ENCODE results near the gene PRPF38B. TPM values are rescaled to one million over a fixed set of nuclear protein-coding genes. Genes with fewer than 3 reads are reported as not detected.

PRPF38B gene
- polyA plus RNA-seq, 2 of the 4 experiments (the other 2 are of a cell fraction) = 38.8 to 41.6 TPM

- H3K27ac ChIP-seq = no peak overlapping the region
- ChIA-PET POLR2A (interaction anchor here (1.9 kb wide), 1 partner anchor 26 kb away, joined by 6 read pairs; the partner anchor contains the start of gene PRPF38B), CTCF (no interaction called here)
- FAIRE-seq = no peak
- H3K4me3 ChIP-seq = no peak overlapping the region
- H3K4me2 ChIP-seq = no peak overlapping the region
- no peaks in the 10 kb centered on the region for H3K9me3 ChIP-seq
- no peak for TF ChIP-seq RNF2 (IDR thresholded peaks at IDR 0.05; ENCODE audit: borderline replicate concordance, low read depth)
- DNase-seq (ENCODE audit: low read depth in 1 of 2, low spot score in 1 of 2) = no peak
- H3K4me1 ChIP-seq = peaks cover 19% of the 10 kb centered on the region
- WGBS (ENCODE audit: missing lambda C conversion rate) = 85% methylated on average over 8 of the region's 9 CpGs
- ATAC-seq = no peak
Observed at GRCh38 chr1:108717774-108718316, 25.7 kb downstream of the PRPF38B start.

DNA sequence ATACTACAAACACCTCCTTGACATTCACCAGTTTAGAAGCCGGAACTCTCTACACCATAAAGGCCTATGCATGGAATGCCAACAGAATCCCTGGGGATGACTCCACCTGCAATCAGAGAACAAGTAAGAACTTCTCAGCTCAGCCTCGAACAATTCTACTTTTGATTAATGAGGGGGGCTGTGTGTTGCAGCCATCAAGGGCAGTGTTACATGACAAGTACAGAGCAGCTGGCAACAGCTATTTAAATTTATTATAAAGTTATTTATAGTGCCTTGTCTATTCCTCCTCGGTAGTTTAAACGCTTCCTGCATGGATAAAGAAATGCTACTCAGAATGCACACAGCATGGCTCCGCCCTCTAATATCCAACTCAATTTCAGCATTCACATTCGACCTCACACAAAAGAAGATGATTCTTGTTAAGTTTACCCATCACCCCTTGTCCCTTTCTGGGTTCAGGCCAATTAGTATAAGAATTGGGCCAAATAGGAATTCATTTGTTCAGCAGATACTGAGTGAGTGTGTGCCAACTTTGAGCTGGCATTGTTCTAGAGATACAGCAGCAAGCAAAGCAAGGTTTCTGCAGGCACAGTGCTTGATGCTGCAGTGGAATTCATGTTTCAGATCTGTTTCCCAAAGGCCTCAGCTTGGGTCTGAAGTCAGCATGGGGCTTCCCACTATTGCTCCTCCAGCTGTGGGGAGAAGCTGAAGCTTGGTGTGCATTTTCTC is 27.0 kb downstream of the PRPF38B start:
- peak overlapping the region; percentile 50 for H3K4me2 ChIP-seq

GRCh38 chr1:108719656-108720435 is 27.7 kb downstream of the PRPF38B start:
- POLR2A ChIA-PET = interaction anchor here (0.6 to 1.0 kb wide), 3 partner anchors 26 to 120 kb away, joined by 3 to 4 read pairs (median 3); partner anchors contain the start of gene PRPF38B
- Histone ChIP-seq H3K27ac (peak overlapping the region; percentile 40 to 75; a peak in 5 of 6 replicates), H3K4me3 (no peak overlapping the region), H3K9me3 (no peaks in the 10 kb centered on the region), H3K4me2 (peak overlapping the region; percentile 50), H3K4me1 (peaks cover 19% of the 10 kb centered on the region)
- CTCF ChIA-PET = interaction anchor here (1.2 to 1.3 kb wide), 2 partner anchors 11 to 77 kb away, joined by 3 to 5 read pairs; no protein-coding TSS in a partner anchor
- DNase-seq (ENCODE audit: low read depth in 1 of 2, low spot score in 1 of 2) = peak; percentile 59 to 68
- FAIRE-seq = no peak
- WGBS (ENCODE audit: missing lambda C conversion rate) = 33% methylated on average over 8 of the region's 8 CpGs
- ATAC-seq = peak; percentile 97 to 98
- TF ChIP-seq ZSCAN20 (CRISPR knock-in tag; IDR thresholded peaks at IDR 0.05) (no peak), PBX3 (IDR thresholded peaks at IDR 0.05) (no peak), MAFK (IDR thresholded peaks at IDR 0.05; ENCODE audit: partially characterized antibody) (peak; percentile 95), EP300 (IDR thresholded peaks at IDR 0.05) (no peak), HEYL (CRISPR knock-in tag; IDR thresholded peaks at IDR 0.05) (no peak), SMC3 (IDR thresholded peaks at IDR 0.05) (no peak), FOSL2 (IDR thresholded peaks at IDR 0.05) (peak; percentile 42; the same call in 1 of the 2 replicates), FOSL2 (CRISPR knock-in tag; IDR thresholded peaks at IDR 0.05) (peak; percentile 72), HOXB5 (CRISPR knock-in tag; IDR thresholded peaks at IDR 0.05) (no peak), MYC (IDR thresholded peaks at IDR 0.05; ENCODE audit: borderline replicate concordance, low read length) (no peak), PHF8 (IDR thresholded peaks at IDR 0.05; ENCODE audit: borderline replicate concordance, low read depth) (no peak), NR3C1 (IDR thresholded peaks at IDR 0.05) (no peak)
- TF ChIP-seq, protein P1, sequence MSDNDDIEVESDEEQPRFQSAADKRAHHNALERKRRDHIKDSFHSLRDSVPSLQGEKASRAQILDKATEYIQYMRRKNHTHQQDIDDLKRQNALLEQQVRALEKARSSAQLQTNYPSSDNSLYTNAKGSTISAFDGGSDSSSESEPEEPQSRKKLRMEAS (IDR thresholded peaks at IDR 0.05) = peak; percentile 41
- TF ChIP-seq, protein P2, sequence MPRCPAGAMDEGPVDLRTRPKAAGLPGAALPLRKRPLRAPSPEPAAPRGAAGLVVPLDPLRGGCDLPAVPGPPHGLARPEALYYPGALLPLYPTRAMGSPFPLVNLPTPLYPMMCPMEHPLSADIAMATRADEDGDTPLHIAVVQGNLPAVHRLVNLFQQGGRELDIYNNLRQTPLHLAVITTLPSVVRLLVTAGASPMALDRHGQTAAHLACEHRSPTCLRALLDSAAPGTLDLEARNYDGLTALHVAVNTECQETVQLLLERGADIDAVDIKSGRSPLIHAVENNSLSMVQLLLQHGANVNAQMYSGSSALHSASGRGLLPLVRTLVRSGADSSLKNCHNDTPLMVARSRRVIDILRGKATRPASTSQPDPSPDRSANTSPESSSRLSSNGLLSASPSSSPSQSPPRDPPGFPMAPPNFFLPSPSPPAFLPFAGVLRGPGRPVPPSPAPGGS (IDR thresholded peaks at IDR 0.05) = no peak

More for the DNA sequence above, 27.0 kb downstream of the PRPF38B start:
- peak overlapping the region; percentile 40 to 75; a peak in 5 of 6 replicates for H3K27ac ChIP-seq
- DNase-seq (ENCODE audit: low read depth in 1 of 2, low spot score in 1 of 2) = no peak
- no peak for TF ChIP-seq EHF (CRISPR knock-in tag; IDR thresholded peaks at IDR 0.05)
- TF ChIP-seq NFE2L2 (conservative IDR thresholded peaks at IDR 0.05; ENCODE audit: low read length) = no peak
- TF ChIP-seq BHLHE40 (IDR thresholded peaks at IDR 0.05; ENCODE audit: low read depth, low read length) = no peak
- no peak for TF ChIP-seq PHF8 (IDR thresholded peaks at IDR 0.05; ENCODE audit: borderline replicate concordance, low read depth)
- TF ChIP-seq ZC3H11A (IDR thresholded peaks at IDR 0.05) = no peak
- no peak for TF ChIP-seq NR3C1 (IDR thresholded peaks at IDR 0.05)
- TF ChIP-seq TP53 (CRISPR knock-in tag; IDR thresholded peaks at IDR 0.05) = no peak
- TF ChIP-seq CHD2 (IDR thresholded peaks at IDR 0.05; ENCODE audit: low read length, partially characterized antibody) = no peak
- TF ChIP-seq HDAC2 (IDR thresholded peaks at IDR 0.05) = no peak
- no peak for TF ChIP-seq JUNB (IDR thresholded peaks at IDR 0.05)
- TF ChIP-seq ZFP36 (IDR thresholded peaks at IDR 0.05; ENCODE audit: borderline replicate concordance, partially characterized antibody) = no peak
- no peak for TF ChIP-seq MAFK (IDR thresholded peaks at IDR 0.05; ENCODE audit: partially characterized antibody)
- no peak for TF ChIP-seq SREBF2 (IDR thresholded peaks at IDR 0.05)
- TF ChIP-seq HOXB13 (CRISPR knock-in tag; IDR thresholded peaks at IDR 0.05; ENCODE audit: low read depth) = no peak
- no peak for TF ChIP-seq PBX3 (IDR thresholded peaks at IDR 0.05)
- no peak for TF ChIP-seq ELK1 (IDR thresholded peaks at IDR 0.05; ENCODE audit: low read depth, low read length)
- H3K4me3 ChIP-seq = no peak overlapping the region
- peaks cover 19% of the 10 kb centered on the region for H3K4me1 ChIP-seq
- no peak for FAIRE-seq
- 94% methylated on average over 6 of the region's 6 CpGs for WGBS (ENCODE audit: missing lambda C conversion rate)
- ChIA-PET CTCF (interaction anchor here (1.1 to 1.3 kb wide), 3 partner anchors 12 to 76 kb away, joined by 3 to 5 read pairs (median 3); no protein-coding TSS in a partner anchor), POLR2A (interaction anchor here (0.7 to 1.0 kb wide), 2 partner anchors 26 to 27 kb away, joined by 3 to 4 read pairs; partner anchors contain the start of gene PRPF38B)
- no peaks in the 10 kb centered on the region for H3K9me3 ChIP-seq
- peak in 1 of 2 experiments; percentile 26; a peak in 1 of 6 replicates for ATAC-seq

Measured in A549 (cell line).